Sigmoid colon (tissue), 4 donors: ENCODE results near the gene SRP68.

Source experiments
- POLR2A ChIP-seq, 2 donors: fragments of 450-650 bp; IDR thresholded peaks; one replicate each; pipeline ENCODE4 v1.6.1; 2016; ENCODE audit warnings: antibody characterized with exemption in 2 of 2, mild to moderate bottlenecking in 2 of 2, moderate library complexity in 2 of 2
- POLR2AphosphoS5 ChIP-seq, 4 donors: sonication (generic); formaldehyde crosslinking; IDR thresholded peaks; one replicate each; pipeline ENCODE4 v1.6.1; 2017; ENCODE audit warnings: antibody characterized with exemption in 4 of 4
- TF ChIP-seq, protein P1 (sequence below), 4 experiments: fragments of 450-650 bp in 3 of 4; fragments of 200-600 bp in 1 of 4; IDR thresholded peaks; one replicate each; pipeline ENCODE4 v1.5.1; 2016 to 2019; ENCODE audit warnings: antibody characterized with exemption in 4 of 4, mild to moderate bottlenecking in 3 of 4, moderate library complexity in 2 of 4

- TF ChIP-seq, protein P1, sequence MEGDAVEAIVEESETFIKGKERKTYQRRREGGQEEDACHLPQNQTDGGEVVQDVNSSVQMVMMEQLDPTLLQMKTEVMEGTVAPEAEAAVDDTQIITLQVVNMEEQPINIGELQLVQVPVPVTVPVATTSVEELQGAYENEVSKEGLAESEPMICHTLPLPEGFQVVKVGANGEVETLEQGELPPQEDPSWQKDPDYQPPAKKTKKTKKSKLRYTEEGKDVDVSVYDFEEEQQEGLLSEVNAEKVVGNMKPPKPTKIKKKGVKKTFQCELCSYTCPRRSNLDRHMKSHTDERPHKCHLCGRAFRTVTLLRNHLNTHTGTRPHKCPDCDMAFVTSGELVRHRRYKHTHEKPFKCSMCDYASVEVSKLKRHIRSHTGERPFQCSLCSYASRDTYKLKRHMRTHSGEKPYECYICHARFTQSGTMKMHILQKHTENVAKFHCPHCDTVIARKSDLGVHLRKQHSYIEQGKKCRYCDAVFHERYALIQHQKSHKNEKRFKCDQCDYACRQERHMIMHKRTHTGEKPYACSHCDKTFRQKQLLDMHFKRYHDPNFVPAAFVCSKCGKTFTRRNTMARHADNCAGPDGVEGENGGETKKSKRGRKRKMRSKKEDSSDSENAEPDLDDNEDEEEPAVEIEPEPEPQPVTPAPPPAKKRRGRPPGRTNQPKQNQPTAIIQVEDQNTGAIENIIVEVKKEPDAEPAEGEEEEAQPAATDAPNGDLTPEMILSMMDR (IDR thresholded peaks at IDR 0.05): no peak
- TF ChIP-seq POLR2A (IDR thresholded peaks at IDR 0.05) (no peak), POLR2AphosphoS5 (IDR thresholded peaks at IDR 0.05) (no peak)
These were observed 39.2 kb downstream of the SRP68 start for GRCh38 chr17:76033139-76033538.
